Stimulated activated CD8-positive, alpha-beta memory T cell treated with anti-CD3 and anti-CD28 coated beads, Interleukin-2, amount 100 ng/mL, for 1 hour (primary cell): Measurements from ENCODE around the gene KIF2C.
A peak's percentile ranks its signal among the peaks of the same experiment; 100 is the strongest.
"Not testable (repeated sequence)": the region's sequence is repeated elsewhere in the genome, so short reads cannot be mapped to it uniquely, and the experiment has no call there.

Source experiments
- DNase-seq, 2 donors: peaks; one replicate each; pipeline ENCODE4 v3.0.0-alpha.2; 2020; ENCODE audit warnings: low read depth in 2 of 2

Gene KIF2C

DNA sequence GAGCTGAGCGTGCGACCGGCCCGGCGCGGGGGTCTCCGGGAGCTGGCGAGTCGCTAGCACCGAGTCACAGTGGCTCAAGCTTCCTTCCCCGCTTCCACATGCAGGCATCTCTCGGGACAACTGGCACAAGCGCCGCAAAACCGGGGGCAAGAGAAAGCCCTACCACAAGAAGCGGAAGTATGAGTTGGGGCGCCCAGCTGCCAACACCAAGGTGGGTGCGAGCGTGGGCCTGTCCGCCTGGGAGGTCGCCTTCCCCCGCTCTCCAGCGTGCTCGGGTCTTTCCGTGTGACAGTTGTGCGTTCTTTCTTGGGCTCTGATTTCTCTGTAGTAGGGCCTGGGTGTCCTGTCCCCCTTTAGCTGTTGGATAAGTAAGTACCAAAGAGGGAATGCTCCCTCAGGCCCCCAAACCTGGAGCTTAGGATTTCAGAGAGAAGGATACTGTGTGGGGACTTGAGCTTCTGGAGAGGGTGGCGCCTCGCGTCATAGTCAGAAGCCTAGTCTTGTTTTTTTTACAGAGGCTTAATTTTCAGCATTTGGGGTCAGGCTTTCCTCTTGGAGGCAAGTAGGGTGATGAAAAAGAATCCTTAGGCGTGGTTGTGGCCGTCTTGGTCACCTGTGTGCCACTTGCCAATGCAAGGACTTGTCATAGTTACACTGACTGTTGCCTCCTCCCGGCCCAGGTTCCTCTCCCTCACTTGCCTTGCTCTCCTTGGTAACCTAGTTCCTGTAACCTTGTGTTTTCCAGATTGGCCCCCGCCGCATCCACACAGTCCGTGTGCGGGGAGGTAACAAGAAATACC is 36.5 kb downstream of the KIF2C start:
- peak in 1 of 2 donors; percentile 20 for DNase-seq

DNA sequence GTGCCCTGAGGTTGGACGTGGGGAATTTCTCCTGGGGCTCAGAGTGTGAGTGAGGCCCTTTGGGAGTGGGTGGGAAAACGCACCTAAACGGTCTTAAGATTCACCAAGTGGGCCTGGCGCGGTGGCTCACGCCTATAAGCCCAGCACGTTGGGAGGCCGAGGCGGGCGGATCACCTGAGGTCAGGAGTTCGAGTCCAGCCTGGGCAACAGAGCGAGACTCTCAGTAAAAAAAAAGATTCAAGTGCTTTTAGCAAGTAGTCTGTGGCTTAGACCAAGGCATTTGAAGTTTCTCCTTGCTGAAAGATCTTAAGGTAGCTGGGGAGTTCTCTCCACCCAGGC is 37.1 kb downstream of the KIF2C start:
- no peak for DNase-seq

DNA sequence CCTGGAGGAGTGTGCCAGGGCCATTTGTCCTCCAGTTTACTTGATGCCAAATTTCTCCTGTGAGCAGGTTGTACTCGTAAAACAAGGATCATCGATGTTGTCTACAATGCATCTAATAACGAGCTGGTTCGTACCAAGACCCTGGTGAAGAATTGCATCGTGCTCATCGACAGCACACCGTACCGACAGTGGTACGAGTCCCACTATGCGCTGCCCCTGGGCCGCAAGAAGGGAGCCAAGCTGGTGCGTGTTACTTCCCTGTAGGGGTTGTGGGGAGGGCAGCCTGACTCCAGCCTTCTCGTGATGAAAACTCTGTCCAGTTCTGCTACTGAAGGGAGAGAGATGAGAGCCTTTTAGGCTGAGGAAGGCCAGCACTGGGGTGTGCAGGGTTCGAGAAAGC is 37.9 kb downstream of the KIF2C start:
- no peak for DNase-seq

DNA sequence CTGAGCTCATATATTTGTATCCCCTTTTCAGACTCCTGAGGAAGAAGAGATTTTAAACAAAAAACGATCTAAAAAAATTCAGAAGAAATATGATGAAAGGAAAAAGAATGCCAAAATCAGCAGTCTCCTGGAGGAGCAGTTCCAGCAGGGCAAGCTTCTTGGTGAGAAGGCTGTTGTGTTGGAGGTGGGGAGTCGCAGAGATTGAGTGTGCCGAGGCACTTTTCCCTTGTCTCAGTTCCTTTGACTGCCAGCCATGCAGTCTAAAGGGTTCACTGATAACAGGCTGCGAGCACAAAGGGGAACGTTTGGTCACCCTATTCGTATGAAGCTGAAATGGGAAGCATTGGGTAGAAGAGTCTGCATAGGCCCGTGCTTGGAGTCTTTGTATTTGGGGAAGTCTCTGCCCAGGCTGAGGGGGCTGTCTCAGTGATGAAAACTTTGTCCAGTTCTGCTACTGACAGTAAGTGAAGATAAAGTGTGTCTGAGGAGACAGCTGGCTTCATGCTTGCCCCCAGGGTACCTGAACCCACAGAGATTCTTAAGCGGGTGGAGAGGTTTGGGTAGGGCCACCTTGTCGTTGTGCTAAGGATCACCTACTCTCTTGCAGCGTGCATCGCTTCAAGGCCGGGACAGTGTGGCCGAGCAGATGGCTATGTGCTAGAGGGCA is 38.5 kb downstream of the KIF2C start:
- no peak for DNase-seq

DNA sequence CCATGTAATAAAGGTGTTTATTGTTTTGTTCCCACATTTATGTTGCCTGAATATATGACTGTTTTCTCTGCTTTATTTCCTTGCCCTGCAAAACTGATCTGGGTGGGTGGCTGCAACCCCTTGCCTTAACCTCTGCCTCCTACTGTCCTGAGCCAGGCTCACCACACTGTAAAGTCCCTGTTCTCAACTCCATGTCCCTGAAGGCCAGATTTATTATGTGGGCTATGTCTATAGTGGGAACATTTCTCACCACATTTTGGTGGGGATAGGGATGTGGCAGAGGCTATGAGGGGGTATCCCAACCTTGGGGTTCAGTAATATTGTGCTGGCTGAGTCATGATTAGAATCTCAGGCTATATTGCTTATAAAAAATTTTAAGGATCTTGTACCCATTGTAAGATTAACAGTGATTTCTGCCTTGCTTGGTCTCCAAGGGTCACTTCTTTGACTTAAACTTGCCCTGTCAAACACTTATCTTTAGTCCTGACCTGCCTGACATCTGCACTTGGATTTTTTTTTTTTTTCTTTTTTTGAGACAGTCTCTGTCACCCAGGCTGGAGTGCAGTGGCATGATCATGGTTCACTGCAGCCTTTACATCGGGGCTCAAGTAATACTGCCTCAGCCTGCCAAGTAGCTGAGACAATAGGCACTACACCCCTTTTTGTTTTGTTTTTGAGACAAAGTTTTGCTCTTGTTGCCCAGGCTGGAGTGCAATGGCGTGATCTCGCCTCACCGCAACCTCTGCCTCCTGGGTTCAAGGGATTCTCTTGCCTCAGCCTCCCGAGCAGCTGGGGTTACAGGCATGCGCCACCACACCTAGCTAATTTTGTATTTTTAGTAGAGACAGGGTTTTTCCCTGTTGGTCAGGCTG is 39.3 kb downstream of the KIF2C start:
- DNase-seq, result no peak

DNA sequence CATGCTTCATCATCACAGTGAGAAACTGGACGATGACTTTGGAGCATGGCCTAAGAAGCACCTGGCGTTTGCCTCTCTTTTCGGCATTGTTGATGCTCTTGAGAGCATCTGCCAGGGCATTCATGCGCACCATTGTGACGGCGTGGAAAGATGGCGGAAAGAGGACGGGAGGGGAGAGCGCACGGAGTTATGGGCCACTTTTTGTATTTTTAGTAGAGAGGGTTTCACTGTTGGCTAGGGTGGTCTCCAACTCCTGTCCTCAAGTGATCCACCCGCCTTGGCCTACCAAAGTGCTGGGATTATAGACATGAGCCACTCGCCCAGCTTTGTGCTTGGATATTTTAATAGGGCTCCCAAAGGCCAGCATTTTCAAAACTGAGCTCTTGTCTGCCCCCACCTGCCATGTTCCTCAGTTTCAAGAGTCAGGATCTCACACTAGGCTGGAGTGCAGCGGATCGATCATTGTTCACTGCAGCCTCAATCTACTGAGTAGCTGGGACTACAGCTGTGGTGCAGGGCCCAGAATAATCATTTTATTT is 41.0 kb downstream of the KIF2C start:
- DNase-seq, result no peak

DNA sequence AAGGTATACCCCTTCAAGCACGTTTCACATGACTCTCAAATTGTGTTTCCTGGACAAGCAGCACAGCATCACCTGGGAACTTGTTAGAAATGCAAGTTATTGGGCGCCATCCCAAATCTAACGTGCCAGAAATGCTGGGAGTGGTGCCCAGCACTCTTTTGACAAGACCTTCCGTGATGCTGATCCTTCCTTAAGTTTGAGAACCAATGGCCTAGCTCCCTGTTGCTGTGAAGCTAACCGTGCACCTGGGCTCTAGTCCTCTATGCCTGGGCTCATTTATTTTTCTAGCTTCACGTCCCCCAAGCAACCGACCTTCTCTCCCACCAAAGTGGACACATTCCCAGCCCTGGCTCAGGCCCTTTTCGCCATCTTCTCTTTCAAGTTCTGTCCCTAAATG is 44.1 kb downstream of the KIF2C start:
- no peak for DNase-seq

DNA sequence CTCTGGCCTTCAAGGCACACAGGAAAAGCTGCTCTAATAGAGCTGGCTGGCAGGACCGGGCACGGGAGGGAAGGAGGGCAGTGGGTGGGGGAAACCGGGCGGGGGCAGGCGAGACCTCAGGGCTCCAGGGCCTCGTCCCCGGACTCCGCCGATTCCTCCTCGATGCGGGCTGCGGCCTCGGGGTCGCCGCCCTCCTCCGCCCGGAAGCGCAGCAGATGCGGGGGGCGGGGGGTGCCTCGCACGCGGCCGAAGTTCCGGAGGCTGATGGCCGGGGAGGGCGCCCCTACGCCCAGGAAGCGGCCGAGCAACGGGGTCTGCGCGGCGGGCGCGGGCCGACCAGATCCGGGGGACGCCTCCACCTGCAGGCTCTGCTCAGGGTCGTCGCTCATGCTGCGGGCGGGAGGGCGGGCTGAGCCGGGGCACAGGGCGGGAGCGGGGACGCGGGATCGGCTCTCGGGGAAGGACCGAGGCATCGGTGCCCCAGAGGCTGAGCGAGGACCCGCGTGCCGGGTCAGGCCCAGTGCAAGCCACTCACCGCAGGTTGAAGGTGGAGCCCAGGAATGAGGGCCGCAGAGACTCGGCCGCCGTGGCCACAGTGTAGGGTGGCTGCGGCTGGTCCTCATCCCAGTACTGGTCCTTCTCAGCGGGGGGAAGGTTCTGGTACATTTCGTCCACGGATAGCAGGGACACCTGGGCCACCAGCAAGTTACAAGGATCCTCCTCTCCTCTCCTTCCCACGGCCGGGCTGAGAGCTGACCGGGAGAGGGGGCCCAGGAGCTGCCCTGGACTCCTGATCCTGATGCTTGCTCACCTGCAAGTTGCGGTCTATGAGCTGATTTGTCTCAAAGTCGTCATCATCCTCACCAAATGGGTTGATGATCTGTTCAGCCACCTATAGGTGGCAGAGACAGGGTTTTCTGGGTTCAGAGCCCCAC is 44.7 kb downstream of the KIF2C start:
- DNase-seq, result no peak

DNA sequence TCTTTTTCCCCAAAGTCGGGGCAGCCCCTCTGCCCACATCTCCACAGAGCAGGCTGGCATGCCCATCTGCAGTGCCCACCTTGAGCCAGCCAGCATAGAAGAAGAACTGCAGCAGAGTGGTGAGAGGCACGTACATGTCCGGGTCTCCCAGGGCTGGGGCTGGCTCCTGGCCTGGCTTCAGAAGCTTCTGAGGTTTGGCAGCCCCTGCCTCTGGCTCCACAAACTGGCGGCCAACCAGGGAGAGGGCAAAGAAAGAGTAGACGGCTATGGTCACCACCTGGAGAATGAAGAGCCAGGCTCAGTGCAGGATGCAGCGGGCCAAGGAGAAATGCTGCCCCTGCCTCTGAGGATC is 45.4 kb downstream of the KIF2C start:
- DNase-seq, result no peak

DNA sequence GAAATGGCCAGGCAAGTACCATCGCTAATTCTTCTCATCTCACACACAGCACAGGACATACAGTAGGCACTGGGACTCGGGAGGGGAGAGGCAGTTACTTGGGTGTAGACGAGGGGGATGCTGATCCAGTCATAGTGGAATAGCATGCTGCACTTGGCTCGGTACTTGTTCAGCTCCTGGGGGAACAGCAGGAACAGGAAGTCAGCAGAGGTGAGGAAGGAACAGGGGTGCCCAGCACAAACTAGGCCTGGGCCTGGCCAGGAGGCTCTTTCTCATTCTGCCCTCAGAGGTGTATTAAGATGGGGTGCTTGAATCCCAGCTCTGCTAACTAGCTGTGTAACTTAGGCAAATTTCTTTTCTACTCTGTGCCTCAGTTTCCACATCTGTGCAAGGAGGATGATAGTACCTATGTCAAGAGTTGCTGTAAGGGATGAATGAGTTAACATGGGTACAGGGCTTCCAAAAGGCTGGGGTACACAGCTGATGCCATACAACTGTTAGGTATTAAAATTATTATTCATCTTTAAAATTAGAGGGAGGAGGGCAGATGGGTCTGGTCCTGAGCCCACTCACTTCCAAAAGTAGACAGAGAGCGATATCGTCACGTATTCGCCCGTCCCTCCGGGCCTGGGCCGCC is 46.0 kb downstream of the KIF2C start:
- no peak for DNase-seq

DNA sequence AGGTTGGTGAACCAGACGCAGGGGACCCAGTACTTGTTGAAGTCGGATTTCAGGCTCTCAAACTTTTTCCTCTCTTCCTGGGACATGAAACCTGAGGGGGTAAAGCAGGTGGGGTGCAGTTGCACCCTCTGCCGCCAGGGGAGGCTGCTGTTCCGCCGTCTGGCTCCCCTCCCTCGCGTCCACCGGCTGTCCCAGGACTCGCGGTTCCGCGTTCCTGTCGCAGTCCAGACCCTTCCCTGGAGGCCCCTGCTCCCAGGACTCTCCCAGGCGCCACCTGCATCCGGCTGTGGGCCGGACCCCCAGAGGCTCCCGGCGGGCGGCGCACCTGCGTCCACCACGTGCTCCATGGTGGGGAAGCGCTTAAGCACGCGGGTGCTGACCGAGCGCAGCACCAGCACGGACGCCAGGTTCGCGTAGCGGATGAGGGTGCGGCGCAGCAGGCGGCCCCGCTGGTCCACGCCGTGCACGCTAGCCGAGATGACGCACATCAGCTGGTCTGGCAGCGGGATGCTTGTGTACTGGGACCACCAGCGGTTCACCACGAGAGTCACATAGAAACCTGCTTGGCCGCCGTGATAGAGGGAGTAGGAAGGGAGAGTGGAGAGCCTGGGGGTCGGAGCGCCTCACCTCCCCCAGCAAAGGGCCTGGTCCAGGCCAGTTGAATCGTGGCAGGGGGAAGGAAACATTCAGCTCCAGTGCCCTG is 46.7 kb downstream of the KIF2C start:
- DNase-seq, result peak; percentile 52 to 63

DNA sequence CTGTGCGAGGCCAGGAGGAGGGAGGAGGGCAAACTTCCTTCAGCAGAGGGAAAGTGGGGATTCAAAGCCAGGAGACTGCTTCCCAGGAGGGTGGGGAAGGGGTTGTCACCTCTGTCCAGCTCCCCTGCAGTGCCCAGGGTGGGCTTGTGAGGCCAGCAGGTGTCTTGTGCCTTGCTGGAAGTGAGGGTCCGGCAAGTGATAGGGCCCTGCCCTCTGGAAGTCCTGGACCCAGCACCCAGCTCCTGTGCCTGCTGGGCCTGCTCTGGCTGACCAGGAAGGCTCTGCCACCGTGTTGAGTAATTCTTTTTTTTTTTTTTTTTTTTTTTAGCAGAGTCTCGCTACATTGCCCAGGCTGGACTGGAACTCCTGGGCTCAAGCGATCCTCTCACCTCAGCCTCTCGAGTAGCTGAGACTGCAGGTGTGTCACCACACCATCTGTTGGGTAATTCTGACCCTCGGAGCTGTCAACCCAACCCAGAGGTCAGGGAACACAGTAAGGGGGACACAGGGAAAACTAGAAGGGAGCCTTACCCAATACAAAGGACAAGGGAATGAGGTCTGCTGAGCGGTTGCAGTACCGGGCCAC is 47.3 kb downstream of the KIF2C start:
- DNase-seq, result no peak

DNA sequence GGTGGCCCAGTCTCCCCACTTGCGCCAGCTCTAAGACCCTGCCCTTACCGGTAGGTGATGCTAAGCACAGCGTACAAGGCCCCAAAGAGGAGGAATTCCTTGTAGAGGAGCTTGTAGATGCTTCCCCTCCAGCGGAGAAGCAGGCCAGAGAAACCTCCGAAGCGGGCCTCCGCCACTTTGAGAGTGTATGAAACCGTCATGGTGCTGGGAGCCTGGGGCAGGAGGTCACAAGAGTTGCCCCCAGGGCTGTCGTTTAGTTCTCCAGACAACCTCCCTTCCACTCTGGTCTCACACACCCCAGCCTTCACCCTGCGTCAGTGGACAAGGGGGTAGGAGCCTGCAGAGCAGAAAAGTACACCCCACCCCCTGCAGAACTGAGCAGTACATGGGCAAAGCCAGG is 47.9 kb downstream of the KIF2C start:
- no peak for DNase-seq

DNA sequence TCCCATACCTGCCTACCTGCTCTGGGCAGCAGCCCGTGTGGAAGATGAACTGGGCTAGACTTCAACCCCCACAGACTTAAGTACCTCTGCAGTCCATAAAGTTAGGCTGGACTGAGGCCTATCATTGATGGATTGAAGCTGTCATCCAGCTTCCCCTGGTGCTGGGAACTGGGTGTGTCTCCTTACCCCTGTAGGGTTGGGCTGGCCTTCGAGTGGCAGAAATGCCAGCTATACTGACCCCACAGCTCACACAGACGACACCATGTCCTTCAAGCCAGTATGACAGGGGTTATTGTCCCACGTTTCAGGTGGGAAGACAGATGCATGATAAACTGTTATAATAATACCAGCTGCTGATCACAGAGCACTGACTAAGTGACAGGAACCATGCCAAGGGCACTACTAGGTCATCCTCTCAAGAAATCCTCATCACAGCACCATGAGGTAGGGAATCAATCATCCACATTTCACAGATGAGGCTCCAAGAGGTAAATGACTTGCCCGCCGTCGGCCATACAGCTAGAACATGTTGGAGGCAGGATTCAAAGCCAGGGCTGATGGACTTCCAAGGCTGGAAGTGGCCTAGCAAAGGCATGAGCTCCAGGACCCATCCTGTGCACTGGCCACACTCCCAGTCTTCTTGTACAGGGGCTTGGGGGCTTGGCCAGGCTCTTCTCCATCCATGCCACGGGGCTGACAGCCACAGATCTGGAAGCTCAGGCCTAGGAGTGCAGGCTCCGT is 48.7 kb downstream of the KIF2C start, which contains the start of gene BEST4:
Gene BEST4 (minus strand): TSS at position 51 of the 741 bp plus-strand sequence. CDS start 465 bp downstream, outside the sequence.
- no peak for DNase-seq

DNA sequence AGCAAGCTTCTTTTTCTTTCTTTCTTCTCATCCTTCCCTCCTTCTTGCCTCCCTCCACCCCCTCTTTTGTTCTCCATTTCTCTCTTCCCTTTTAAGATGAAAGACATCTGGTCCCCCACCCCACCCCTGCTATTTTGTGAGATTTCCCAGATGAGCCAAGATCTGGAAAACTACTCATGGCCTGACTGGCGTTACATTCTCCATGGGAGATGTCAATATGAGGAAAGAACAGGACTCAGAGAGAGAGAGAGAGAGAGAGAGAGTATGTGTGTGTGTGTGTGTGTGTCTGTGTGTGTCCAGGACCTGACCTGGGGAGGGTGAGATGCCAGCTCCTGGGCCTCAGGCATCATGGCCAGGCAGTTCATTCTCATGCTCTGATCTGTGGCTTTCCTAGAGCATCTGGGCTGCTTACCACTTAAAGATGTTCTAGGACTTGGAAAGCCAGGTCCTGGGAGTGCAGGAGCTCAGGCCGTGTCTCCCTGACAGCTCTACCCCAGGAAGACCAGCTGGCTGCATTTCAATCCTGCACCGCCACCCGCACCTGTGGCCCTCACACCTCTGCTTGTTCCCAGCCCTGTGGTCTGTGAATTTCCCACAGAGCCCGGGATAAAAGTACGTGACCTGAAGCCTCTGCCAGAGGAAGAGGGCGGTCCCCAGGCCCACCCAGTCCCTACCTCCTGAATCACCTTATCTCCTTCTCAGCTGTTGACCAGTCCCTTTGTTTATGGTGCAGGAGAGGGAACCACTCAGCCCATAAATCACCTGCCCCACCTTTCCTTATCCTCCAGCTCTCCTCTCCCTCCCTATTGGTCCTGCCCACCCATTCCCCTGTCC is 51.5 kb downstream of the KIF2C start:
- DNase-seq, result no peak

DNA sequence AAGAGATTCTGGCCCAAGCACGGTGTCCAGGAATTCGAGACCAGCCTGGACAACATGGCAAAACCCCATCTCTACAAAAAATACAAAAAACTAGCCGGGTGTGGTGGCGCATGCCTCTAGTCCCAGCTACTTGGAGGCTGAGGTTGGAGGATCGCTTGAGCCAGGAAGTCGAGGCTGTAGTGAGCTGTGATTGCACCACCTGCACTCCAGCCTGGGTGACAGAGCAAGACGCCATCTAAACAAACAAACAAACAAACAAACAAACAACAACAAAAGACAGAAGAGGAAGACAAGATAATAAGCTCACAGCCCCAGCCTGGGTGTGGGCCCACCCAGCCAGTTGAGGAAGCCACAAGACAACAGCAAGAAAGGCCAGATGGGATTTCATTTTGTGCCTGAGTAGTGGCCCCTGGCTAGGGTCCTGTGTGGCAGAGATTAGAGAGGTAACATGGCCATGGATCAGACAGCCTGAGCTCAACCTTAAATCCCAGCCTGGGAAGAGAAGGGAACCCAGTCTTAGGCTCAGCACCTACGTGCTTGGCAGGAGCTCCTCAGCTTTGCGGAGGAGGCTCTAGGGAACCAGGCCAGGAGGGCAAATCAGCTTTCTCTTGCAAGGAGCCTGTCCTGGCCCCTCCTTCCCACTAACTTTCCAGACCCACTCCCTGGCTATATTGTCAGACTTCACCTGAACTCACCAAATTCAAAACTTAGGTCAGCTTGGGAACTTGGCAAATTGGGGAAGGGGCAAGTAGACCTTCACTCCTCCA is 53.3 kb downstream of the KIF2C start:
- no peak for DNase-seq

DNA sequence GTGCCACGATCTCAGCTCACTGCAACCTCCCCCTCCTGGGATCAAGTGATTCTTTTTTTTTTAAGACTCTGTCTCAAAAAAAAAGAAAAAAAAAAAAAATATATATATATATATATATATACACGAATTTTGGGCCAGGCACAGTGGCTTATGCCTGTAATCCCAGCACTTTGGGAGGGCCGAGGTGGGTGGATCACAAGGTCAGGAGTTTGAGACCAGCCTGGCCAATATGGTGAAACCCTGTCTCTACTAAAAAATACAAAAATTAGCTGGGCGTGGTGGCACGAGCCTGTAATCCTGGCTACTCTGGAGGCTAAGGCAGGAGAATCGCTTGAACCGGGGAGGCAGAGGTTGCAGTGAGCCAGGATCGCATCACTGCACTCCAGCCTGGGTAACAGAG is 58.2 kb downstream of the KIF2C start:
- not testable (repeated sequence) for DNase-seq
